Measurements from ENCODE around the gene ARPP19. TPM values are rescaled to one million over a fixed set of nuclear protein-coding genes. Genes with fewer than 3 reads are reported as not detected.

Gene ARPP19
- total and polyA plus RNA-seq, 10 of the 15 experiments (the other 5 are each of a cell fraction or from before 2014, with no cell fraction given) = 77.2 to 167 (median 121) TPM

GRCh38 chr15:52498706-52499105 is 70.1 kb downstream of the ARPP19 start:
- SMC1A ChIA-PET (ENCODE audit: uncharacterized antibody, unreplicated experiment) = interaction anchor here (1.2 to 4.3 kb wide), 5 partner anchors 8 to 118 kb away, joined by 3 to 17 read pairs (median 3); no protein-coding TSS in a partner anchor
- in situ Hi-C loops (cut with MboI) = no loop called here

More at GRCh38 chr15:52498706-52499105, 70.1 kb downstream of the ARPP19 start:
- no peak overlapping the region for H3K27ac ChIP-seq (ENCODE audit: control insufficient read depth, insufficient read depth)
- H3K27me3 ChIP-seq (replicated peaks in 1 of 2; ENCODE audit: control insufficient read depth in 2 of 2, insufficient read depth in 2 of 2, low read length in 1 of 2) = no peaks in the 10 kb centered on the region
- no peak for TF ChIP-seq ZNF24 (IDR thresholded peaks at IDR 0.05)
- CTCF ChIA-PET = interaction anchor here (1.0 to 1.3 kb wide), 3 partner anchors 12 to 18 kb away, joined by 3 to 4 read pairs (median 4); no protein-coding TSS in a partner anchor
- no peak for ATAC-seq
- H3K4me3 ChIP-seq = no peak overlapping the region
- no peaks in the 10 kb centered on the region; a peak in 1 of 4 replicates for H3K36me3 ChIP-seq (ENCODE audit: control insufficient read depth in 2 of 2, insufficient read depth in 2 of 2, low read length in 1 of 2)
- no TSS peak for BruUV-seq (replicated peaks)
- no peaks in the 10 kb centered on the region; the same call in 2 of the 3 replicates for H3K9me3 ChIP-seq (replicated peaks; ENCODE audit: control insufficient read depth, insufficient read depth, low read length)
- peaks cover 10% of the 10 kb centered on the region for H3K79me2 ChIP-seq (ENCODE audit: control insufficient read depth, insufficient read depth, low read length)
- FAIRE-seq = no peak
- H4K20me1 ChIP-seq (ENCODE audit: control insufficient read depth, insufficient read depth) = no peaks in the 10 kb centered on the region
- no peaks in the 10 kb centered on the region; the same call in 1 of the 2 replicates for H3K4me1 ChIP-seq (ENCODE audit: control insufficient read depth, insufficient read depth, low read length)
- no peak overlapping the region for H3K4me2 ChIP-seq (ENCODE audit: control insufficient read depth, insufficient read depth)
- DNase-seq (ENCODE audit: low read depth, low spot score) = no peak
- intact Hi-C loops (cut with micrococcal nuclease; ENCODE audit: unreplicated experiment) = no loop called here
- H3K9ac ChIP-seq (ENCODE audit: control insufficient read depth, insufficient read depth, low read length) = no peak overlapping the region
- RAD21 ChIA-PET (ENCODE audit: unreplicated experiment) = interaction anchor here (0.8 kb wide), 1 partner anchor 33 kb away, joined by 3 read pairs; no protein-coding TSS in a partner anchor
- no peak overlapping the region for H2AFZ ChIP-seq (ENCODE audit: control insufficient read depth, low read depth, low read length)
- POLR2A ChIA-PET = no interaction called here

Other genes with a start within 250 kb of the ARPP19 start
- gene MYO5A, start 40.1 kb downstream of the ARPP19 start, total RNA-seq (2014; rRNA removed) = 32.4 and 33.1 TPM in 2 replicates
- 32.1 and 35.0 TPM in 2 replicates for gene MYO5A, start 40.1 kb downstream of the ARPP19 start, total RNA-seq (2014; rRNA removed; fragmentation: Illumina TruSeq; extraction: Trizol)
- gene MYO5A, start 40.1 kb downstream of the ARPP19 start, total RNA-seq (2021) = 30.2 and 34.6 TPM in 2 replicates
- gene MYO5A, start 40.1 kb downstream of the ARPP19 start, polyA plus RNA-seq (2011; rRNA removed) = 42.9 and 44.5 TPM in 2 replicates
- gene MYO5A, start 40.1 kb downstream of the ARPP19 start, polyA plus RNA-seq (2014; fragmentation: Illumina TruSeq; extraction: Trizol) = 26.8 and 41.0 TPM in 2 replicates
- gene MYO5A, start 40.1 kb downstream of the ARPP19 start, polyA plus RNA-seq (2014; fragmentation: Nextera tagmentation; extraction: Ambion mirVana) = 1 to 10 TPM; 4.2 to 4.3 TPM
- 29.8 and 30.4 TPM in 2 replicates for gene MYO5A, start 40.1 kb downstream of the ARPP19 start, polyA plus RNA-seq (2014; rRNA removed)
- gene MYO5A, start 40.1 kb downstream of the ARPP19 start, polyA plus RNA-seq (2016; fragmentation: Nextera tagmentation; extraction: Ambion mirVana) = 10 to 100 TPM; 17.6 to 18.1 TPM
- gene ATOSA, start 110.4 kb upstream of the ARPP19 start, total RNA-seq (2014; rRNA removed) = 15.9 and 17.0 TPM in 2 replicates
- gene ATOSA, start 110.4 kb upstream of the ARPP19 start, total RNA-seq (2014; rRNA removed; fragmentation: Illumina TruSeq; extraction: Trizol) = 15.7 and 18.3 TPM in 2 replicates
- 18.1 and 19.5 TPM in 2 replicates for gene ATOSA, start 110.4 kb upstream of the ARPP19 start, total RNA-seq (2021)
- 23.3 and 32.2 TPM in 2 replicates for gene ATOSA, start 110.4 kb upstream of the ARPP19 start, polyA plus RNA-seq (2011; rRNA removed)
- 24.3 and 34.3 TPM in 2 replicates for gene ATOSA, start 110.4 kb upstream of the ARPP19 start, polyA plus RNA-seq (2014; fragmentation: Illumina TruSeq; extraction: Trizol)
- 1 to 10 TPM; 6.8 to 7.9 TPM for gene ATOSA, start 110.4 kb upstream of the ARPP19 start, polyA plus RNA-seq (2014; fragmentation: Nextera tagmentation; extraction: Ambion mirVana)
- gene ATOSA, start 110.4 kb upstream of the ARPP19 start, polyA plus RNA-seq (2014; rRNA removed) = 13.6 and 14.7 TPM in 2 replicates
- gene ATOSA, start 110.4 kb upstream of the ARPP19 start, polyA plus RNA-seq (2016; fragmentation: Nextera tagmentation; extraction: Ambion mirVana) = 1 to 10 TPM; 9.2 to 9.8 TPM
- not detected in 2 replicates for gene ONECUT1, start 221.3 kb upstream of the ARPP19 start, total RNA-seq (2014; rRNA removed)
- not detected in 2 replicates for gene ONECUT1, start 221.3 kb upstream of the ARPP19 start, total RNA-seq (2014; rRNA removed; fragmentation: Illumina TruSeq; extraction: Trizol)
- gene ONECUT1, start 221.3 kb upstream of the ARPP19 start, total RNA-seq (2021) = 0.11 and 0.28 TPM in 2 replicates
- not detected in 2 replicates for gene ONECUT1, start 221.3 kb upstream of the ARPP19 start, polyA plus RNA-seq (2011; rRNA removed)
- not detected in 2 replicates for gene ONECUT1, start 221.3 kb upstream of the ARPP19 start, polyA plus RNA-seq (2014; fragmentation: Illumina TruSeq; extraction: Trizol)
- gene ONECUT1, start 221.3 kb upstream of the ARPP19 start, polyA plus RNA-seq (2014; fragmentation: Nextera tagmentation; extraction: Ambion mirVana) = not detected
- not detected in 2 replicates for gene ONECUT1, start 221.3 kb upstream of the ARPP19 start, polyA plus RNA-seq (2014; rRNA removed)
- gene ONECUT1, start 221.3 kb upstream of the ARPP19 start, polyA plus RNA-seq (2016; fragmentation: Nextera tagmentation; extraction: Ambion mirVana) = not detected

Data from GM12878 (cell line).